ENCODE measurements around the gene C6orf47.
A peak's percentile ranks its signal among the peaks of the same experiment; 100 is the strongest.

C6orf47 gene

GRCh38 chr6:31632279-31632946, 28.2 kb downstream of the C6orf47 start:
- H3K4me1 Mint-ChIP-seq = peaks cover 15% of the 10 kb centered on the region
- no peaks in the 10 kb centered on the region for H3K27me3 Mint-ChIP-seq
- no peaks in the 10 kb centered on the region for H3K9me3 Mint-ChIP-seq
- H3K36me3 Mint-ChIP-seq (ENCODE audit: insufficient read depth) = peaks cover 67% of the 10 kb centered on the region
- peak overlapping the region; percentile 88 for H3K27ac Mint-ChIP-seq (ENCODE audit: low read depth)
- DNase-seq (ENCODE audit: low spot score in 2 of 2) (no peak), ATAC-seq (replicated peaks; ENCODE audit: extremely low read depth, poor library complexity, severe bottlenecking) (no peak)
- H3K4me3 Mint-ChIP-seq = no peak overlapping the region

- H3K27ac Mint-ChIP-seq (ENCODE audit: low read depth) = peak overlapping the region; percentile 88
- ATAC-seq (replicated peaks; ENCODE audit: extremely low read depth, poor library complexity, severe bottlenecking) = no peak
These were observed 28.8 kb downstream of the C6orf47 start for GRCh38 chr6:31631681-31632278.

GRCh38 chr6:31631209-31631608, 29.4 kb downstream of the C6orf47 start:
- H3K27me3 Mint-ChIP-seq = no peaks in the 10 kb centered on the region
- DNase-seq (ENCODE audit: low spot score in 2 of 2) = no peak
- H3K9me3 Mint-ChIP-seq = no peaks in the 10 kb centered on the region
- no peak for ATAC-seq (replicated peaks; ENCODE audit: extremely low read depth, poor library complexity, severe bottlenecking)
- H3K4me3 Mint-ChIP-seq = no peak overlapping the region
- peaks cover 14% of the 10 kb centered on the region for H3K4me1 Mint-ChIP-seq
- H3K27ac Mint-ChIP-seq (ENCODE audit: low read depth) = peak overlapping the region; percentile 73
- H3K36me3 Mint-ChIP-seq (ENCODE audit: insufficient read depth) = peaks cover 69% of the 10 kb centered on the region

More at GRCh38 chr6:31631681-31632278, 28.8 kb downstream of the C6orf47 start:
- Mint-ChIP-seq H3K36me3 (ENCODE audit: insufficient read depth) (peaks cover 67% of the 10 kb centered on the region), H3K4me1 (peaks cover 15% of the 10 kb centered on the region), H3K4me3 (no peak overlapping the region), H3K9me3 (no peaks in the 10 kb centered on the region), H3K27me3 (no peaks in the 10 kb centered on the region)
- DNase-seq (ENCODE audit: low spot score in 2 of 2) = no peak

GRCh38 chr6:31630177-31630934, 30.2 kb downstream of the C6orf47 start:
- no peak for ATAC-seq (replicated peaks; ENCODE audit: extremely low read depth, poor library complexity, severe bottlenecking)
- peaks cover 67% of the 10 kb centered on the region for H3K36me3 Mint-ChIP-seq (ENCODE audit: insufficient read depth)

GRCh38 chr6:31629014-31629413, 31.6 kb downstream of the C6orf47 start:
- Mint-ChIP-seq H3K36me3 (ENCODE audit: insufficient read depth) (peaks cover 70% of the 10 kb centered on the region), H3K27ac (ENCODE audit: low read depth) (no peak overlapping the region), H3K4me3 (no peak overlapping the region), H3K4me1 (peaks cover 14% of the 10 kb centered on the region), H3K9me3 (no peaks in the 10 kb centered on the region), H3K27me3 (no peaks in the 10 kb centered on the region)
- DNase-seq (ENCODE audit: low spot score in 2 of 2) (no peak), ATAC-seq (replicated peaks; ENCODE audit: extremely low read depth, poor library complexity, severe bottlenecking) (no peak)

More at GRCh38 chr6:31630177-31630934, 30.2 kb downstream of the C6orf47 start:
- DNase-seq (ENCODE audit: low spot score in 2 of 2) = no peak
- Mint-ChIP-seq H3K4me1 (peaks cover 14% of the 10 kb centered on the region), H3K9me3 (no peaks in the 10 kb centered on the region), H3K27ac (ENCODE audit: low read depth) (peak overlapping the region; percentile 73), H3K4me3 (no peak overlapping the region), H3K27me3 (no peaks in the 10 kb centered on the region)

GRCh38 chr6:31627690-31628287, 32.8 kb downstream of the C6orf47 start:
- Mint-ChIP-seq H3K9me3 (no peaks in the 10 kb centered on the region), H3K27me3 (no peaks in the 10 kb centered on the region), H3K4me1 (peaks cover 14% of the 10 kb centered on the region), H3K36me3 (ENCODE audit: insufficient read depth) (peaks cover 75% of the 10 kb centered on the region), H3K27ac (ENCODE audit: low read depth) (peak overlapping the region; percentile 33), H3K4me3 (no peak overlapping the region)
- DNase-seq (ENCODE audit: low spot score in 2 of 2) = no peak
- no peak for ATAC-seq (replicated peaks; ENCODE audit: extremely low read depth, poor library complexity, severe bottlenecking)

- no peak for ATAC-seq (replicated peaks; ENCODE audit: extremely low read depth, poor library complexity, severe bottlenecking)
- Mint-ChIP-seq H3K36me3 (ENCODE audit: insufficient read depth) (peaks cover 77% of the 10 kb centered on the region), H3K27ac (ENCODE audit: low read depth) (peak overlapping the region; percentile 33)
These were observed 33.6 kb downstream of the C6orf47 start for GRCh38 chr6:31626952-31627351.

GRCh38 chr6:31624070-31624469, 36.5 kb downstream of the C6orf47 start:
- ATAC-seq (replicated peaks; ENCODE audit: extremely low read depth, poor library complexity, severe bottlenecking) (no peak), DNase-seq (ENCODE audit: low spot score in 2 of 2) (no peak)
- H3K27ac Mint-ChIP-seq (ENCODE audit: low read depth) = no peak overlapping the region
- no peaks in the 10 kb centered on the region for H3K27me3 Mint-ChIP-seq
- no peak overlapping the region for H3K4me3 Mint-ChIP-seq
- H3K4me1 Mint-ChIP-seq = peaks cover 31% of the 10 kb centered on the region
- H3K9me3 Mint-ChIP-seq = no peaks in the 10 kb centered on the region
- peaks cover 74% of the 10 kb centered on the region for H3K36me3 Mint-ChIP-seq (ENCODE audit: insufficient read depth)

More at GRCh38 chr6:31626952-31627351, 33.6 kb downstream of the C6orf47 start:
- H3K4me1 Mint-ChIP-seq = peaks cover 22% of the 10 kb centered on the region
- no peaks in the 10 kb centered on the region for H3K27me3 Mint-ChIP-seq
- H3K9me3 Mint-ChIP-seq = no peaks in the 10 kb centered on the region
- no peak for DNase-seq (ENCODE audit: low spot score in 2 of 2)
- H3K4me3 Mint-ChIP-seq = no peak overlapping the region

GRCh38 chr6:31622684-31623091, 37.9 kb downstream of the C6orf47 start:
- H3K4me1 Mint-ChIP-seq = peaks cover 25% of the 10 kb centered on the region
- DNase-seq (ENCODE audit: low spot score in 2 of 2) (no peak), ATAC-seq (replicated peaks; ENCODE audit: extremely low read depth, poor library complexity, severe bottlenecking) (no peak)
- no peaks in the 10 kb centered on the region for H3K9me3 Mint-ChIP-seq
- H3K4me3 Mint-ChIP-seq = no peak overlapping the region
- no peaks in the 10 kb centered on the region for H3K27me3 Mint-ChIP-seq
- H3K36me3 Mint-ChIP-seq (ENCODE audit: insufficient read depth) = peaks cover 63% of the 10 kb centered on the region
- peak overlapping the region; percentile 94 for H3K27ac Mint-ChIP-seq (ENCODE audit: low read depth)

- DNase-seq (ENCODE audit: low spot score in 2 of 2) = no peak
- no peak for ATAC-seq (replicated peaks; ENCODE audit: extremely low read depth, poor library complexity, severe bottlenecking)
- Mint-ChIP-seq H3K27me3 (no peaks in the 10 kb centered on the region), H3K4me3 (peak overlapping the region; percentile 80), H3K9me3 (no peaks in the 10 kb centered on the region), H3K27ac (ENCODE audit: low read depth) (peak overlapping the region; percentile 94), H3K36me3 (ENCODE audit: insufficient read depth) (peaks cover 56% of the 10 kb centered on the region), H3K4me1 (peaks cover 21% of the 10 kb centered on the region)
These were observed 38.6 kb downstream of the C6orf47 start for GRCh38 chr6:31621991-31622390.

- peak overlapping the region; percentile 80 for H3K4me3 Mint-ChIP-seq
- DNase-seq (ENCODE audit: low spot score in 2 of 2) = no peak
- H3K36me3 Mint-ChIP-seq (ENCODE audit: insufficient read depth) = peaks cover 52% of the 10 kb centered on the region
- H3K27me3 Mint-ChIP-seq = no peaks in the 10 kb centered on the region
- peak overlapping the region; percentile 94 for H3K27ac Mint-ChIP-seq (ENCODE audit: low read depth)
- peaks cover 19% of the 10 kb centered on the region for H3K4me1 Mint-ChIP-seq
- no peak for ATAC-seq (replicated peaks; ENCODE audit: extremely low read depth, poor library complexity, severe bottlenecking)
- H3K9me3 Mint-ChIP-seq = no peaks in the 10 kb centered on the region
These were observed 39.1 kb downstream of the C6orf47 start for GRCh38 chr6:31621320-31621939.
